ENCODE data around the gene LTA4H. TPM values are rescaled to one million over a fixed set of nuclear protein-coding genes. Genes with fewer than 3 reads are reported as not detected.

Gene LTA4H
- total and polyA plus RNA-seq, 2 of the 4 experiments (the other 2 are of a cell fraction), result 41.0 to 43.3 TPM

- Histone ChIP-seq H4K8ac (ENCODE audit: low read depth in 2 of 2, low read length in 2 of 2) (no peak overlapping the region), H3K14ac (replicated peaks; ENCODE audit: low read depth, low read length) (no peak overlapping the region), H3K9me3 (ENCODE audit: control insufficient read depth, insufficient read depth, low read length) (no peaks in the 10 kb centered on the region), H3K18ac (ENCODE audit: low read depth, low read length) (no peak overlapping the region), H4K91ac (ENCODE audit: insufficient read depth, low read depth, low read length) (no peak overlapping the region), H3K9ac (ENCODE audit: low read depth, low read length) (no peak overlapping the region), H3K4me3 (ENCODE audit: insufficient read depth, low read depth, low read length) (no peak overlapping the region), H2BK120ac (ENCODE audit: low read depth, low read length) (no peak overlapping the region), H3K23ac (ENCODE audit: low read depth, low read length) (no peak overlapping the region), H4K20me1 (ENCODE audit: insufficient read depth, low read length) (no peaks in the 10 kb centered on the region), H2BK15ac (ENCODE audit: low read depth, low read length) (no peak overlapping the region), H3K36me3 (ENCODE audit: control insufficient read depth, insufficient read depth, low read length) (no peaks in the 10 kb centered on the region), H2AFZ (replicated peaks; ENCODE audit: low read length, poor library complexity) (no peak overlapping the region), H3K79me1 (ENCODE audit: low read depth in 1 of 2, low read length in 2 of 2) (no peaks in the 10 kb centered on the region), H3K27ac (ENCODE audit: insufficient read depth, low read length) (no peak overlapping the region), H2BK20ac (ENCODE audit: low read depth, low read length) (no peak overlapping the region), H2AK5ac (ENCODE audit: low read depth, low read length) (no peak overlapping the region), H3K56ac (ENCODE audit: extremely low read depth, insufficient read depth, low read length) (no peak overlapping the region), H3K4me1 (ENCODE audit: control insufficient read depth, insufficient read depth, low read length) (peaks cover 2% of the 10 kb centered on the region; the same call in 1 of the 2 replicates), H2AK9ac (replicated peaks; ENCODE audit: low read depth, low read length, poor library complexity) (no peak overlapping the region), H3K4me2 (ENCODE audit: low read depth, low read length) (no peak overlapping the region), H3K4ac (ENCODE audit: low read depth, low read length) (no peak overlapping the region), H2BK5ac (ENCODE audit: low read depth, low read length, poor library complexity, severe bottlenecking) (no peak overlapping the region), H3K9me1 (ENCODE audit: insufficient read depth, low read length) (no peaks in the 10 kb centered on the region), H4K5ac (ENCODE audit: low read depth, low read length) (no peak overlapping the region), H3K27me3 (ENCODE audit: control insufficient read depth, insufficient read depth, low read length) (peaks cover 20% of the 10 kb centered on the region)
- intact Hi-C loops (cut with micrococcal nuclease) (no loop called here), in situ Hi-C loops (cut with MboI; ENCODE audit: low sequenced_read_pairs) (no loop called here), dilution Hi-C loops (cut with HindIII; ENCODE audit: low sequenced_read_pairs, unreplicated experiment) (no loop called here)
- TF ChIP-seq MXI1 (IDR thresholded peaks at IDR 0.05; ENCODE audit: borderline replicate concordance, low read depth, low read length) (no peak), RCOR1 (IDR thresholded peaks at IDR 0.05; ENCODE audit: insufficient replicate concordance, low read length) (no peak), POLR2A (IDR thresholded peaks at IDR 0.05; ENCODE audit: low read depth, low read length) (no peak)
- ChIA-PET CTCF (interaction anchor here (0.6 to 2.1 kb wide), 2 partner anchors 9 to 35 kb away, joined by 3 to 11 read pairs; no protein-coding TSS in a partner anchor), POLR2A (ENCODE audit: unreplicated experiment) (no interaction called here)
- ATAC-seq (ENCODE audit: low read depth) (no peak), DNase-seq (no peak)
- no TSS peak for BruUV-seq (replicated peaks)
- WGBS, 2 experiments (ENCODE audit: extremely low coverage in 2 of 2, insufficient read length in 1 of 2), result 40% methylated on average over 1 of the region's 4 CpGs; no CpG with 5 or more reads in 1 of the 2 experiments
These were observed 45.8 kb downstream of the LTA4H start for GRCh38 chr12:95989504-95990123.

All from IMR-90 (cell line).